DND-41 (cell line): ENCODE data around the gene KRTAP22-2.

Source experiments
- ATAC-seq: fragments of 200-7000 bp; cut with Tn5 transposase; 3 replicates; pipeline ENCODE4 v1.9.1; 2021; ENCODE audit warnings: low read depth; ENCODE audit not compliant: insufficient read depth
- DNase-seq: peaks from one replicate; pipeline ENCODE4 v3.0.0-alpha.2; 2020
- H2AFZ ChIP-seq: 2 replicates; pipeline ENCODE4 v1.6.0; 2012; ENCODE audit warnings: low read depth, low read length
- H3K27ac ChIP-seq: 2 replicates; pipeline ENCODE4 v1.5.1; 2012; ENCODE audit warnings: low read length, inconsistent platforms
- H3K27me3 ChIP-seq: fragments of 200-600 bp; sonication (generic); 2 replicates; pipeline ENCODE4 v1.6.0; 2012; ENCODE audit warnings: low read length, mild to moderate bottlenecking, inconsistent platforms; ENCODE audit not compliant: insufficient read depth, poor library complexity
- H3K36me3 ChIP-seq: 2 replicates; pipeline ENCODE4 v1.5.1; 2012; ENCODE audit warnings: low read length, inconsistent platforms; ENCODE audit not compliant: insufficient read depth
- H3K4me1 ChIP-seq: 2 replicates; pipeline ENCODE4 v1.5.1; 2012; ENCODE audit warnings: mild to moderate bottlenecking, low read length; ENCODE audit not compliant: insufficient read depth
- H3K4me2 ChIP-seq: 2 replicates; pipeline ENCODE4 v1.6.0; 2012; ENCODE audit warnings: mild to moderate bottlenecking, moderate library complexity, low read length, inconsistent platforms; ENCODE audit not compliant: insufficient read depth
- H3K4me3 ChIP-seq, 2 experiments: fragments of 200-600 bp in 1 of 2; shearing (Covaris generic) in 1 of 2; 2 replicates each; pipeline ENCODE4 v1.5.1; 2012 to 2016; ENCODE audit warnings: inconsistent platforms in 2 of 2, low read length in 2 of 2, mild to moderate bottlenecking in 2 of 2, low read depth in 1 of 2, moderate library complexity in 1 of 2
- H3K79me2 ChIP-seq: 2 replicates; pipeline ENCODE4 v1.6.0; 2012; ENCODE audit warnings: low read length, inconsistent platforms; ENCODE audit not compliant: insufficient read depth
- H3K9ac ChIP-seq: 2 replicates; pipeline ENCODE4 v1.6.0; 2012; ENCODE audit warnings: low read depth, mild to moderate bottlenecking, inconsistent platforms, low read length, moderate library complexity
- H3K9me3 ChIP-seq: 2 replicates; pipeline ENCODE4 v1.5.1; 2012; ENCODE audit warnings: low read length, moderate library complexity, mild to moderate bottlenecking, inconsistent platforms; ENCODE audit not compliant: insufficient read depth, severe bottlenecking
- H4K20me1 ChIP-seq: 2 replicates; pipeline ENCODE4 v1.6.0; 2012; ENCODE audit warnings: low read length; ENCODE audit not compliant: insufficient read depth
- CTCF ChIP-seq: IDR thresholded peaks from 2 replicates; pipeline ENCODE4 v1.5.1; 2012; ENCODE audit warnings: borderline replicate concordance, low read length, moderate library complexity, mild to moderate bottlenecking; ENCODE audit not compliant: poor library complexity, severe bottlenecking; ENCODE audit errors: extremely low read depth
- EZH2 ChIP-seq: IDR thresholded peaks from 3 replicates; pipeline ENCODE4 v1.6.1; 2012; ENCODE audit warnings: borderline replicate concordance, low read depth, mild to moderate bottlenecking, moderate library complexity, low read length, inconsistent platforms; ENCODE audit not compliant: severe bottlenecking

KRTAP22-2 gene

DNA sequence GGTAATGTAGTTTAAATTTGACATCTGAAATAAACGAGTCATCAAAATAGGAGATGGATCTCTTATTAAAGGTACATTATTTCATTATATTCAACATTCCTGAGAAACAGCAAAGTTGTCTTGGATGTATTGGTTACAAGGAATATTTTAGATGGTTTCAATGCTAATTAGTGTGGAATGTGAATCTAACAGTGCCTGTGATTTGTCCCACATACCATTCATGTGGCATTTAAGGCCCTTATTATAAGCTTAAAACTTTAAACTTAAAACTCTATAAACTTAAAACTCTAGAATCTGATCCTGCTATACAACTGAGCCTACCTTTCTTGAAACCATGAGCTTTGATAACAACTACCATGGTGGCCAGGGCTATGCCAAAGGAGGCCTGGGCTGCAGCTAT is 10.6 kb upstream of the KRTAP22-2 start, which contains the start of gene KRTAP22-1:
Gene KRTAP22-1 (plus strand): TSS at position 301 of the 400 bp plus-strand sequence.
- DNase-seq, result no peak
- Histone ChIP-seq H3K4me2 (no peak within 1 kb of the TSS), H3K27ac (no peak within 1 kb of the TSS), H3K4me3 (no peak within 1 kb of the TSS), H3K36me3 (no peaks in the 10 kb centered on the region), H3K79me2 (no peaks in the 10 kb centered on the region), H3K4me1 (no peaks in the 10 kb centered on the region), H2AFZ (no peak within 1 kb of the TSS), H4K20me1 (no peaks in the 10 kb centered on the region), H3K9ac (no peak within 1 kb of the TSS), H3K27me3 (no peaks in the 10 kb centered on the region), H3K9me3 (no peaks in the 10 kb centered on the region)
- no peak for TF ChIP-seq EZH2
- TF ChIP-seq CTCF, result no peak
- ATAC-seq, result no peak

DNA sequence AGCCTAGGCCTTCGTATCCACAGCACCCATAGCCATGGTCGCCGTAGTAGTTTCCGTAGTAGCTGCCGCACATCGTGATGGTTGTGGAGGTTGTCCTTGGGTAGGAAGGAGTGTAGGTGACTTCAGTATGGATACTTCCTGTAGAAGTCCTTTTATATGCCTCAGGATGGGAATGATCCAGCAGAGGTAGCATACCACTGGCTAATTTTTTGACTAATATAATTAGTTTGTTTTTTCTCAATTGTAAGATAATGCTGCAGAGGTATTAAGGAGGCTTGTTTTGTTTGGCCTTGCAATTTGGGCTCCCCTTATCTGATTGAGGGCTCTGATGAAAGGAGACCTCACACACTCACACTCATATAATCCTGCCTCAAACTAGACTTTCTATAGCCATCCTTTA is 8.6 kb upstream of the KRTAP22-2 start, which contains the start of gene KRTAP6-2:
Gene KRTAP6-2 (minus strand): TSS at position 101 of the 400 bp plus-strand sequence. CDS start 28 bp downstream, at position 73.
- ATAC-seq (no peak), DNase-seq (no peak)
- no peaks in the 10 kb centered on the region for H3K27me3 ChIP-seq
- H3K36me3 ChIP-seq, result no peaks in the 10 kb centered on the region
- H3K79me2 ChIP-seq, result no peaks in the 10 kb centered on the region
- H3K27ac ChIP-seq, result no peak within 1 kb of the TSS
- no peak within 1 kb of the TSS for H2AFZ ChIP-seq
- no peaks in the 10 kb centered on the region for H3K4me1 ChIP-seq
- no peak within 1 kb of the TSS for H3K4me2 ChIP-seq
- TF ChIP-seq CTCF (no peak), EZH2 (no peak)
- no peak within 1 kb of the TSS for H3K4me3 ChIP-seq
- H4K20me1 ChIP-seq, result no peaks in the 10 kb centered on the region
- no peaks in the 10 kb centered on the region for H3K9me3 ChIP-seq
- no peak within 1 kb of the TSS for H3K9ac ChIP-seq

DNA sequence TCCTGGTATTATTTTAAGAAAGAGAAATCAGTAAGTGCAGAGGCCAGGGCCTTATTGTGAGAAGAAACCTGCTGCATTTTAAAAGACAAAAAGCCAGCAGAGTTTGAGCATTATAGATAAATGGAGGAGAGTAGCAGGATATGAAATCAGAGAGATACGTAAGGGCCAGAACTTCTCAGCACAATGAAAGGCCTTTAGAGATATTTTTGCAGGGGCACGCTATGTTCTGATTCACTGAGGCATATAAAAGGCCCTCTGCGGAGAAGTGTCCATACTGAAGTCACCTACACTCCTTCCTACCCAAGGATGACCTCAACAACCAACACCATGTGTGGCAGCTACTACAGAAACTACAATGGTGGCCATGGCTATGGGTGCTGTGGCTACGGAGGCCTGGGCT is 1.9 kb upstream of the KRTAP22-2 start, which contains the start of gene KRTAP6-3:
Gene KRTAP6-3 (plus strand): TSS at position 301 of the 400 bp plus-strand sequence. CDS start 6 bp downstream, at position 307.
- H3K4me2 ChIP-seq, result no peak within 1 kb of the TSS
- H3K4me3 ChIP-seq, result no peak within 1 kb of the TSS
- no peaks in the 10 kb centered on the region for H3K4me1 ChIP-seq
- H3K9ac ChIP-seq, result no peak within 1 kb of the TSS
- no peak within 1 kb of the TSS for H3K27ac ChIP-seq
- no peak for ATAC-seq
- no peaks in the 10 kb centered on the region for H4K20me1 ChIP-seq
- no peaks in the 10 kb centered on the region for H3K27me3 ChIP-seq
- H2AFZ ChIP-seq, result no peak within 1 kb of the TSS
- no peaks in the 10 kb centered on the region for H3K36me3 ChIP-seq
- DNase-seq, result no peak
- TF ChIP-seq EZH2 (no peak), CTCF (no peak)
- no peaks in the 10 kb centered on the region for H3K9me3 ChIP-seq
- H3K79me2 ChIP-seq, result no peaks in the 10 kb centered on the region

DNA sequence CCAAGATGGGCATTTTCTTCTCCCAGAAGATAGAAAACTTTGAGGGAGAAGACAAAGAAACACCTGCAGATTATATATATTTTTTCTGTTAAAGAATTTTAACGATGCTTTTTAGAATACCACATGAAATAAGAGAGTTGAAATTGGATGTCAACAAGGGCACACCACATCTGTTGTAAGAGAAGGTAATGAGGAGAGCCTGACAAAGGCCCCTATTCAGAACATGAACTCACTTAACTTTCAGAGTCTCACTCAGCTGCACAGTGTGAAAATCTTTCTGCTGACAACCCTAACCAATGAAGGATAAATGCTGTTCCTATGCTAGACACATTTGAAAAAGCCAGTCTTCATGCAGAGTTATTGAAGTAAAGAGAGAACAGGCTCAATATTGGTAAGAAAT is 7.3 kb downstream of the KRTAP22-2 start:
- Histone ChIP-seq H3K4me3 (no peak overlapping the region), H3K79me2 (no peaks in the 10 kb centered on the region), H3K9me3 (no peaks in the 10 kb centered on the region), H4K20me1 (no peaks in the 10 kb centered on the region), H3K36me3 (no peaks in the 10 kb centered on the region), H3K27me3 (no peaks in the 10 kb centered on the region), H3K9ac (no peak overlapping the region), H2AFZ (no peak overlapping the region), H3K4me1 (no peaks in the 10 kb centered on the region), H3K4me2 (no peak overlapping the region), H3K27ac (no peak overlapping the region)
- TF ChIP-seq CTCF (no peak), EZH2 (no peak)
- DNase-seq (no peak), ATAC-seq (no peak)
